Measurements from ENCODE around the gene TRIM26.
"Not testable (repeated sequence)": the region's sequence is repeated elsewhere in the genome, so short reads cannot be mapped to it uniquely, and the experiment has no call there.

The TRIM26 gene

GRCh38 chr6:30154709-30155519 is 58.3 kb downstream of the TRIM26 start:
- DNase-seq (ENCODE audit: low read depth): peak; percentile 86

GRCh38 chr6:30154061-30154460 is 59.1 kb downstream of the TRIM26 start:
- no peak for DNase-seq (ENCODE audit: low read depth)

- DNase-seq (ENCODE audit: low read depth): no peak
Observed at GRCh38 chr6:30152910-30153610, 60.1 kb downstream of the TRIM26 start.

- DNase-seq (ENCODE audit: low read depth): no peak
Observed at GRCh38 chr6:30152016-30152673, 61.1 kb downstream of the TRIM26 start.

GRCh38 chr6:30151580-30151979 is 61.6 kb downstream of the TRIM26 start:
- DNase-seq (ENCODE audit: low read depth): no peak

- no peak for DNase-seq (ENCODE audit: low read depth)
Observed at GRCh38 chr6:30150671-30151395, 62.4 kb downstream of the TRIM26 start.

GRCh38 chr6:30149858-30150550 is 63.2 kb downstream of the TRIM26 start:
- no peak for DNase-seq (ENCODE audit: low read depth)

GRCh38 chr6:30149234-30149633 is 64.0 kb downstream of the TRIM26 start:
- no peak for DNase-seq (ENCODE audit: low read depth)

GRCh38 chr6:30147096-30147495 is 66.1 kb downstream of the TRIM26 start:
- DNase-seq (ENCODE audit: low read depth): no peak

GRCh38 chr6:30145818-30146217 is 67.4 kb downstream of the TRIM26 start:
- no peak for DNase-seq (ENCODE audit: low read depth)

GRCh38 chr6:30144811-30145210 is 68.4 kb downstream of the TRIM26 start:
- DNase-seq (ENCODE audit: low read depth): no peak

- DNase-seq (ENCODE audit: low read depth): no peak
Observed at GRCh38 chr6:30143780-30144179, 69.4 kb downstream of the TRIM26 start.

GRCh38 chr6:30142665-30143064 is 70.5 kb downstream of the TRIM26 start:
- DNase-seq (ENCODE audit: low read depth): no peak

GRCh38 chr6:30140240-30140639 is 73.0 kb downstream of the TRIM26 start:
- not testable (repeated sequence) for DNase-seq (ENCODE audit: low read depth)

- DNase-seq (ENCODE audit: low read depth): no peak
Observed at GRCh38 chr6:30136570-30137286, 76.5 kb downstream of the TRIM26 start.

GRCh38 chr6:30135757-30136156 is 77.4 kb downstream of the TRIM26 start, which contains the start of gene TRIM40:
TSS of gene TRIM40 (plus strand) at chr6:30136140. CDS start at chr6:30137037, 897 bp downstream.
- DNase-seq (ENCODE audit: low read depth): no peak

GRCh38 chr6:30135147-30135546 is 78.1 kb downstream of the TRIM26 start:
- DNase-seq (ENCODE audit: low read depth): peak; percentile 48

Data from ELR (cell line).